ENCODE results near the gene MYO1E. TPM values are rescaled to one million over a fixed set of nuclear protein-coding genes. Genes with fewer than 3 reads are reported as not detected.

Gene MYO1E
- total RNA-seq, 2 experiments from 2014 or later, result 1.5 to 26.5 TPM

DNA sequence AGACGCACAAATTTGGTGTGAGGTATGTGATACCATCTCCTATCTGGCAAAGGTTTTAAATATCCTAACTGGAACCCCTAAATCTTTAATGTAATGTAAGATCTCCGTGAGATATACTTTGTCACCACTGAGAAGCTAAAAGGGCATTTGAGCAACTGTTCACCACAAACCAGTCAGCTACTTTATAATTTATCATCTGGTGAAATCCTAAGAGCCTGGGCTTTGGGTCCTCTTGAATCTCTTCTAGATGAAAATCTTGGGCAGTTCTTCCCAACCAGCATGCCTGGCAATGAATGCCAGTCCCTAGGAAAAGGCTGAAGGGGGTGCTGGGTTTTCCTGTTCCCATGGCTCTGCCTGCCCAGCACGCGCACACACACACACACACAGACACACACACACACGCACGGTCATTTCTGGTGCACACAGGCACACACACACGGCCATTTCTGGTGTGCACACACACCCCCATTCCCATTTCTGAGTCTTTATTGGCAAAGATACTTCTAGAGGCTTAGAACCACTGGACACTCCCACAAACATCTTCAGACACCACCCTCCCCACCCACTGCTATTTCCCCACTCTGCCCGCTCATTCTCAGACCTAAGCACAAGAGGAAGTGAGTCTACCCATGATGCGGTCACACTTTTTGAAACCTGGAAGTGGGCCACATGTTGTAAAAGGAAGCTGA, 72.6 kb downstream of the MYO1E start:
- Histone ChIP-seq H3K4me1 (ENCODE audit: insufficient read depth, low read length, poor library complexity, severe bottlenecking) (peaks cover 32% of the 10 kb centered on the region), H4K20me1 (ENCODE audit: insufficient read depth, low read length) (no peaks in the 10 kb centered on the region), H3K36me3 (ENCODE audit: insufficient read depth, low read length) (no peaks in the 10 kb centered on the region), H3K27ac (ENCODE audit: low read depth, low read length, poor library complexity, severe bottlenecking) (no peak overlapping the region), H3K4me3 (ENCODE audit: low read depth, low read length, poor library complexity, severe bottlenecking) (peak overlapping the region; percentile 26), H3K9me3 (ENCODE audit: low read length) (no peaks in the 10 kb centered on the region), H3K79me2 (ENCODE audit: insufficient read depth, low read depth, low read length) (no peaks in the 10 kb centered on the region), H3K4me2 (ENCODE audit: low read length) (peak overlapping the region; percentile 63), H3K9me2 (ENCODE audit: insufficient read depth, low read length) (no peaks in the 10 kb centered on the region), H2AFZ (ENCODE audit: low read length) (peak overlapping the region; percentile 88)
- CTCF ChIA-PET (ENCODE audit: unreplicated experiment), result interaction anchor here (0.8 kb wide), 1 partner anchor 15 kb away, joined by 3 read pairs; no protein-coding TSS in a partner anchor
- peak; percentile 87 for DNase-seq (ENCODE audit: low spot score)
- no TSS peak for BruUV-seq (replicated peaks)
- TF ChIP-seq, protein P1, sequence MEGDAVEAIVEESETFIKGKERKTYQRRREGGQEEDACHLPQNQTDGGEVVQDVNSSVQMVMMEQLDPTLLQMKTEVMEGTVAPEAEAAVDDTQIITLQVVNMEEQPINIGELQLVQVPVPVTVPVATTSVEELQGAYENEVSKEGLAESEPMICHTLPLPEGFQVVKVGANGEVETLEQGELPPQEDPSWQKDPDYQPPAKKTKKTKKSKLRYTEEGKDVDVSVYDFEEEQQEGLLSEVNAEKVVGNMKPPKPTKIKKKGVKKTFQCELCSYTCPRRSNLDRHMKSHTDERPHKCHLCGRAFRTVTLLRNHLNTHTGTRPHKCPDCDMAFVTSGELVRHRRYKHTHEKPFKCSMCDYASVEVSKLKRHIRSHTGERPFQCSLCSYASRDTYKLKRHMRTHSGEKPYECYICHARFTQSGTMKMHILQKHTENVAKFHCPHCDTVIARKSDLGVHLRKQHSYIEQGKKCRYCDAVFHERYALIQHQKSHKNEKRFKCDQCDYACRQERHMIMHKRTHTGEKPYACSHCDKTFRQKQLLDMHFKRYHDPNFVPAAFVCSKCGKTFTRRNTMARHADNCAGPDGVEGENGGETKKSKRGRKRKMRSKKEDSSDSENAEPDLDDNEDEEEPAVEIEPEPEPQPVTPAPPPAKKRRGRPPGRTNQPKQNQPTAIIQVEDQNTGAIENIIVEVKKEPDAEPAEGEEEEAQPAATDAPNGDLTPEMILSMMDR (conservative IDR thresholded peaks at IDR 0.05; ENCODE audit: low read length), result no peak
- TF ChIP-seq EZH2phosphoT487 (IDR thresholded peaks at IDR 0.05; ENCODE audit: borderline replicate concordance, low read depth, low read length), result no peak
- intact Hi-C loops (cut with micrococcal nuclease; ENCODE audit: unreplicated experiment), result no loop called here
- POLR2A ChIA-PET, result interaction anchor here (0.5 to 3.3 kb wide), 24 partner anchors 9 to 627 kb away, joined by 3 to 17 read pairs (median 4); no protein-coding TSS in a partner anchor

DNA sequence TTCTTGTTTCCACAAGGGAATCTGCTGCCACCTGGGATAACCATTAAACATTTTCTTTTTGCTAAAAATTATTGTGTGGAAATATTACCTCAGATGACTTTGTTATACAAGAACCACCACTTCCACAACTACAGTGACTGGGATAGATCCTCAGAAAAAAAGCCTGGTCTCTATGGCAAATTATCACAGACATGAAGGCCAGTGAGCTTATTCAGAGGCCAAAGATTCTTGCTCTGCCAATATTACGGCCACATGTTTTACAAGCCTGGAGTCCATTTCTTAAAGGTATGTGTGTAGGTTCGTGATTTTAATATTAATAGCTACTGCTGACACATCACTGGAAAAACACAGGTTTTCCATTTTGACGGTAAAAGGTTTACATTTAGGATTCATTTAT, 73.8 kb downstream of the MYO1E start:
- H3K9me2 ChIP-seq (ENCODE audit: insufficient read depth, low read length), result no peaks in the 10 kb centered on the region
- no peaks in the 10 kb centered on the region for H3K9me3 ChIP-seq (ENCODE audit: low read length)
- no peak overlapping the region for H3K4me2 ChIP-seq (ENCODE audit: low read length)
- H3K79me2 ChIP-seq (ENCODE audit: insufficient read depth, low read depth, low read length), result no peaks in the 10 kb centered on the region
- no peak overlapping the region for H3K27ac ChIP-seq (ENCODE audit: low read depth, low read length, poor library complexity, severe bottlenecking)
- peak overlapping the region; percentile 23; the same call in 1 of the 2 replicates for H2AFZ ChIP-seq (ENCODE audit: low read length)
- no peak for DNase-seq (ENCODE audit: low spot score)
- POLR2A ChIA-PET, result interaction anchor here (0.6 to 3.3 kb wide), 6 partner anchors 8 to 289 kb away, joined by 3 to 17 read pairs (median 5); no protein-coding TSS in a partner anchor
- BruUV-seq (replicated peaks), result no TSS peak
- no peaks in the 10 kb centered on the region for H3K36me3 ChIP-seq (ENCODE audit: insufficient read depth, low read length)
- H4K20me1 ChIP-seq (ENCODE audit: insufficient read depth, low read length), result no peaks in the 10 kb centered on the region
- TF ChIP-seq EZH2phosphoT487 (IDR thresholded peaks at IDR 0.05; ENCODE audit: borderline replicate concordance, low read depth, low read length), result no peak
- TF ChIP-seq, protein P1 (conservative IDR thresholded peaks at IDR 0.05; ENCODE audit: low read length), result no peak
- peaks cover 32% of the 10 kb centered on the region for H3K4me1 ChIP-seq (ENCODE audit: insufficient read depth, low read length, poor library complexity, severe bottlenecking)
- CTCF ChIA-PET (ENCODE audit: unreplicated experiment), result interaction anchor here (1.7 kb wide), 1 partner anchor 52 kb away, joined by 4 read pairs; no protein-coding TSS in a partner anchor
- H3K4me3 ChIP-seq (ENCODE audit: low read depth, low read length, poor library complexity, severe bottlenecking), result no peak overlapping the region
- intact Hi-C loops (cut with micrococcal nuclease; ENCODE audit: unreplicated experiment), result no loop called here

Data from OCI-LY7 (cell line).